HCT116 (cell line): Measurements from ENCODE around the gene WDR37. TPM values are rescaled to one million over a fixed set of nuclear protein-coding genes. Genes with fewer than 3 reads are reported as not detected.

Source experiments
- ATAC-seq: fragments of 200-7000 bp; cut with Tn5 transposase; 2 replicates; pipeline ENCODE4 v1.9.1; 2020; ENCODE audit warnings: mild to moderate bottlenecking, moderate library complexity
- BruUV-seq: library from RNA; stranded (reverse); fragments of 400-500 nt; replicated peaks from 2 replicates; lab custom pipeline; 2021; lab: Mats Ljungman, UMichigan
- CTCF ChIA-PET: fragments of 300-600 bp; sonication (Branson Sonifier 250); formaldehyde crosslinking; loops from one replicate; lab custom pipeline; 2021; ENCODE audit warnings: antibody characterized with exemption; lab: Charles Lee
- POLR2A ChIA-PET: fragments of 300-600, 350-600 bp; sonication (Branson Sonifier 250); formaldehyde crosslinking; loops from one replicate; lab custom pipeline; 2021; ENCODE audit warnings: antibody characterized with exemption; lab: Charles Lee
- RAD21 ChIA-PET, 2 experiments: fragments of 300-600 bp; sonication (Branson Sonifier 250); formaldehyde crosslinking; loops; one replicate each; lab custom pipeline; 2023; ENCODE audit warnings: low total read pairs in 2 of 2; ENCODE audit not compliant: uncharacterized antibody in 2 of 2, unreplicated experiment in 2 of 2, low non-redundant PET in 1 of 2; lab: Charles Lee
- DNase-seq: peaks from one replicate; pipeline ENCODE4 v3.0.0-alpha.2; 2010; ENCODE audit warnings: low read depth, low spot score
- H2AFZ ChIP-seq: fragments of 200-600 bp; shearing (Covaris generic), sonication (generic); 2 replicates; pipeline ENCODE4 v1.6.1; 2017; ENCODE audit warnings: low read depth, mixed run types, mixed read lengths, antibody characterized with exemption, low read length; ENCODE audit not compliant: poor library complexity, severe bottlenecking
- H3K27ac ChIP-seq: 2 replicates; pipeline ENCODE4 v1.5.1; 2012; ENCODE audit warnings: low read depth, low read length
- H3K27me3 ChIP-seq: fragments of 200-600 bp; sonication (generic); 2 replicates; pipeline ENCODE4 v1.6.1; 2016; ENCODE audit warnings: mixed run types, low read length, mixed read lengths; ENCODE audit not compliant: insufficient read depth
- H3K36me3 ChIP-seq, 2 experiments: fragments of 200-500 bp in 1 of 2; fragments of 200-600 bp in 1 of 2; sonication (Bioruptor generic) in 1 of 2; sonication (generic) in 1 of 2; 2 replicates each; pipeline versions ENCODE4 v1.5.1 to v1.6.1; 2014 to 2016; ENCODE audit warnings: low read length in 2 of 2, inconsistent platforms in 1 of 2, mixed read lengths in 1 of 2, mixed run types in 1 of 2; ENCODE audit not compliant: insufficient read depth in 2 of 2, control insufficient read depth in 1 of 2
- H3K4me1 ChIP-seq, 2 experiments: fragments of 200-600 bp in 1 of 2; sonication (generic) in 1 of 2; 2 replicates each; pipeline versions ENCODE4 v1.5.1 to v1.6.1; 2012 to 2017; ENCODE audit warnings: low read length in 2 of 2, inconsistent platforms in 1 of 2, mild to moderate bottlenecking in 1 of 2, mixed read lengths in 1 of 2, mixed run types in 1 of 2, moderate library complexity in 1 of 2; ENCODE audit not compliant: insufficient read depth in 2 of 2, control insufficient read depth in 1 of 2
- H3K4me2 ChIP-seq: fragments of 200-600 bp; sonication (generic); 2 replicates; pipeline ENCODE4 v1.6.1; 2017; ENCODE audit warnings: mixed run types, low read length, mixed read lengths
- H3K4me3 ChIP-seq, 2 experiments: fragments of 200-600 bp in 1 of 2; sonication (generic) in 1 of 2; replicated peaks in 1 of 2; 2 replicates each; pipeline ENCODE4 v1.5.1; 2011 to 2016; ENCODE audit warnings: low read length in 2 of 2, control low read depth in 1 of 2, low read depth in 1 of 2, mild to moderate bottlenecking in 1 of 2, mixed read lengths in 1 of 2, mixed run types in 1 of 2
- H3K79me2 ChIP-seq: fragments of 200-600 bp; sonication (generic); 2 replicates; pipeline ENCODE4 v1.6.1; 2017; ENCODE audit warnings: mild to moderate bottlenecking, mixed run types, low read length, moderate library complexity, mixed read lengths; ENCODE audit not compliant: insufficient read depth
- H3K9ac ChIP-seq: fragments of 200-600 bp; sonication (generic); 2 replicates; pipeline ENCODE4 v1.6.1; 2016; ENCODE audit warnings: low read length, mixed read lengths
- H3K9me2 ChIP-seq: fragments of 200-600 bp; sonication (generic), shearing (Covaris generic); 2 replicates; pipeline ENCODE4 v1.6.1; 2017; ENCODE audit warnings: mixed run types, mild to moderate bottlenecking, moderate library complexity; ENCODE audit not compliant: insufficient read depth
- H3K9me3 ChIP-seq, 2 experiments: fragments of 200-500 bp in 1 of 2; fragments of 200-600 bp in 1 of 2; sonication (Bioruptor generic) in 1 of 2; sonication (generic) in 1 of 2; 2 replicates each; pipeline ENCODE4 v1.6.1; 2014 to 2017; ENCODE audit warnings: low read length in 2 of 2, mixed read lengths in 2 of 2, inconsistent platforms in 1 of 2, low read depth in 1 of 2, mild to moderate bottlenecking in 1 of 2, mixed run types in 1 of 2, moderate library complexity in 1 of 2; ENCODE audit not compliant: control insufficient read depth in 1 of 2, insufficient read depth in 1 of 2
- H4K20me1 ChIP-seq: fragments of 200-600 bp; sonication (generic), shearing (Covaris generic); 2 replicates; pipeline ENCODE4 v1.6.1; 2017; ENCODE audit warnings: mixed run types, mild to moderate bottlenecking, moderate library complexity; ENCODE audit not compliant: insufficient read depth
- ATF3 ChIP-seq: IDR thresholded peaks from 2 replicates; pipeline ENCODE4 v1.6.1; 2012
- EGR1 ChIP-seq: IDR thresholded peaks from 2 replicates; pipeline ENCODE4 v1.6.1; 2012; ENCODE audit warnings: low read depth
- EZH2 ChIP-seq: fragments of 200-600 bp; sonication (generic); IDR thresholded peaks from 2 replicates; pipeline ENCODE4 v1.6.1; 2017; ENCODE audit warnings: antibody characterized with exemption, mixed run types
- EZH2phosphoT487 ChIP-seq: fragments of 200-600 bp; IDR thresholded peaks from 2 replicates; pipeline ENCODE4 v1.6.1; 2018; ENCODE audit warnings: antibody characterized with exemption, borderline replicate concordance
- POLR2A ChIP-seq: IDR thresholded peaks from 2 replicates; pipeline ENCODE4 v1.7.0; 2011; ENCODE audit warnings: borderline replicate concordance; ENCODE audit not compliant: insufficient read depth, insufficient read length; ENCODE audit errors: extremely low read depth
- POLR2AphosphoS5 ChIP-seq: IDR thresholded peaks from 2 replicates; pipeline ENCODE4 v1.6.1; 2011; ENCODE audit warnings: mild to moderate bottlenecking, low read depth, low read length, moderate library complexity
- REST ChIP-seq: IDR thresholded peaks from 2 replicates; pipeline ENCODE4 v1.6.1; 2012; ENCODE audit warnings: low read depth
- SP1 ChIP-seq: IDR thresholded peaks from 2 replicates; pipeline ENCODE4 v1.6.1; 2012; ENCODE audit warnings: low read depth
- YY1 ChIP-seq: IDR thresholded peaks from 2 replicates; pipeline ENCODE4 v1.6.1; 2011; ENCODE audit warnings: low read length, low read depth, moderate library complexity, mild to moderate bottlenecking; ENCODE audit not compliant: insufficient replicate concordance; ENCODE audit errors: extremely low read depth
- ZFX ChIP-seq: fragments of 450-650 bp; IDR thresholded peaks from 2 replicates; pipeline ENCODE4 v1.6.1; 2017
- intact Hi-C: fragments of 100-400 bp; cut with micrococcal nuclease; formaldehyde crosslinking; loops from 2 replicates; pipeline ENCODE4 v1.10.0; 2022
- total RNA-seq: library from RNA; stranded (reverse); gene quantifications from one replicate; pipeline ENCODE4 v1.2.1, GENCODE V29; 2021; ENCODE audit not compliant: unreplicated experiment

Gene WDR37
- total RNA-seq, 1 experiment from 2014 or later: 9.1 TPM

- H3K4me2 ChIP-seq: no peak overlapping the region
- no peaks in the 10 kb centered on the region for H3K79me2 ChIP-seq
- no peak for ATAC-seq
- TF ChIP-seq EGR1 (no peak), EZH2 (no peak), EZH2phosphoT487 (no peak), SP1 (no peak), POLR2A (no peak), YY1 (no peak)
- no peaks in the 10 kb centered on the region for H3K27me3 ChIP-seq
- BruUV-seq: no TSS peak
- no peak overlapping the region for H3K9ac ChIP-seq
- H3K9me2 ChIP-seq: no peaks in the 10 kb centered on the region
- no peak overlapping the region for H3K4me3 ChIP-seq
- no peaks in the 10 kb centered on the region for H3K9me3 ChIP-seq
- RAD21 ChIA-PET: no interaction called here
- H3K27ac ChIP-seq: no peak overlapping the region
- intact Hi-C loops: no loop called here
- H3K36me3 ChIP-seq: peaks cover 0 to 15% of the 10 kb centered on the region in 2 experiments; a peak in 2 of 4 replicates
- POLR2A ChIA-PET: no interaction called here
- H4K20me1 ChIP-seq: no peaks in the 10 kb centered on the region
- no peaks in the 10 kb centered on the region for H3K4me1 ChIP-seq
- H2AFZ ChIP-seq: no peak overlapping the region
- CTCF ChIA-PET: no interaction called here
- no peak for DNase-seq
These were observed 34.5 kb downstream of the WDR37 start for GRCh38 chr10:1090696-1091095.

- Histone ChIP-seq H3K9ac (no peak overlapping the region), H4K20me1 (no peaks in the 10 kb centered on the region), H3K4me2 (no peak overlapping the region), H3K9me3 (no peaks in the 10 kb centered on the region), H3K27me3 (no peaks in the 10 kb centered on the region), H3K36me3 (peaks cover 0 to 6% of the 10 kb centered on the region in 2 experiments; a peak in 2 of 4 replicates), H3K79me2 (no peaks in the 10 kb centered on the region), H2AFZ (no peak overlapping the region), H3K27ac (no peak overlapping the region)
- ATAC-seq: no peak
- POLR2A ChIA-PET: no interaction called here
- RAD21 ChIA-PET: no interaction called here
- CTCF ChIA-PET: no interaction called here
- TF ChIP-seq ZFX (no peak), EGR1 (no peak), REST (no peak), POLR2AphosphoS5 (no peak), ATF3 (no peak)
- TF ChIP-seq, all 23 proteins: peak for 0
- intact Hi-C loops: no loop called here
- no peaks in the 10 kb centered on the region for H3K4me1 ChIP-seq
- no peaks in the 10 kb centered on the region for H3K9me2 ChIP-seq
- DNase-seq: no peak
- no TSS peak for BruUV-seq
- no peak overlapping the region for H3K4me3 ChIP-seq
These were observed 37.5 kb downstream of the WDR37 start for GRCh38 chr10:1093696-1094095.
